Glomerular visceral epithelial cell (primary cell): ENCODE results near the gene ATP2C2.

Experiments used
- DNase-seq: peaks from one replicate; pipeline ENCODE4 v3.0.0-alpha.2; 2016; ENCODE audit errors: extremely low spot score

Gene ATP2C2

GRCh38 chr16:84489131-84489530 is 120.8 kb downstream of the ATP2C2 start:
- DNase-seq, result no peak

GRCh38 chr16:84495506-84495905 is 127.2 kb downstream of the ATP2C2 start:
- DNase-seq, result no peak

- DNase-seq, result no peak
Measured at GRCh38 chr16:84496991-84497390, 128.7 kb downstream of the ATP2C2 start.

- DNase-seq, result no peak
Measured at GRCh38 chr16:84497418-84498222, 129.3 kb downstream of the ATP2C2 start.

- no peak for DNase-seq
Measured at GRCh38 chr16:84498223-84498610, 129.9 kb downstream of the ATP2C2 start.

- no peak for DNase-seq
Measured at GRCh38 chr16:84498859-84499620, 130.7 kb downstream of the ATP2C2 start.

- no peak for DNase-seq
Measured at GRCh38 chr16:84499638-84500037, 131.3 kb downstream of the ATP2C2 start.

GRCh38 chr16:84500531-84500930 is 132.2 kb downstream of the ATP2C2 start:
- DNase-seq, result no peak

- peak; percentile 78 for DNase-seq
Measured at GRCh38 chr16:84501077-84501735, 132.9 kb downstream of the ATP2C2 start.

GRCh38 chr16:84502075-84502474 is 133.7 kb downstream of the ATP2C2 start:
- no peak for DNase-seq

GRCh38 chr16:84502581-84502980 is 134.2 kb downstream of the ATP2C2 start:
- DNase-seq, result no peak

GRCh38 chr16:84503751-84504395 is 135.5 kb downstream of the ATP2C2 start:
- DNase-seq, result peak; percentile 45

GRCh38 chr16:84504420-84505248 is 136.3 kb downstream of the ATP2C2 start, which contains the start of gene MEAK7:
Gene MEAK7 (minus strand): TSS chr16:84504659. CDS start chr16:84498086, 6,573 bp downstream.
- peak; percentile 98 for DNase-seq

GRCh38 chr16:84505249-84506187 is 137.2 kb downstream of the ATP2C2 start:
- DNase-seq, result peak; percentile 15

- DNase-seq, result no peak
Measured at GRCh38 chr16:84507011-84507982, 139.0 kb downstream of the ATP2C2 start.

- DNase-seq, result no peak
Measured at GRCh38 chr16:84508502-84508901, 140.2 kb downstream of the ATP2C2 start.

GRCh38 chr16:84509032-84509950 is 141.0 kb downstream of the ATP2C2 start:
- no peak for DNase-seq
